Measurements from ENCODE around the gene EEF1AKMT4. TPM values are rescaled to one million over a fixed set of nuclear protein-coding genes. Genes with fewer than 3 reads are reported as not detected.

Gene EEF1AKMT4
- total RNA-seq, 4 donors from 2014 or later = 1.7 to 9.8 (median 5.7) TPM

- no peak overlapping the region for H3K27ac ChIP-seq
- H3K27me3 ChIP-seq = peaks cover 0 to 24% of the 10 kb centered on the region in 2 donors
- H3K9me3 ChIP-seq = no peaks in the 10 kb centered on the region
- DNase-seq = no peak
- no peak overlapping the region for H3K4me3 ChIP-seq
- peaks cover 0 to 22% (median 20%) of the 10 kb centered on the region in 4 donors for H3K4me1 ChIP-seq
- no peak for TF ChIP-seq POLR2A (IDR thresholded peaks at IDR 0.05)
- TF ChIP-seq, protein P1, sequence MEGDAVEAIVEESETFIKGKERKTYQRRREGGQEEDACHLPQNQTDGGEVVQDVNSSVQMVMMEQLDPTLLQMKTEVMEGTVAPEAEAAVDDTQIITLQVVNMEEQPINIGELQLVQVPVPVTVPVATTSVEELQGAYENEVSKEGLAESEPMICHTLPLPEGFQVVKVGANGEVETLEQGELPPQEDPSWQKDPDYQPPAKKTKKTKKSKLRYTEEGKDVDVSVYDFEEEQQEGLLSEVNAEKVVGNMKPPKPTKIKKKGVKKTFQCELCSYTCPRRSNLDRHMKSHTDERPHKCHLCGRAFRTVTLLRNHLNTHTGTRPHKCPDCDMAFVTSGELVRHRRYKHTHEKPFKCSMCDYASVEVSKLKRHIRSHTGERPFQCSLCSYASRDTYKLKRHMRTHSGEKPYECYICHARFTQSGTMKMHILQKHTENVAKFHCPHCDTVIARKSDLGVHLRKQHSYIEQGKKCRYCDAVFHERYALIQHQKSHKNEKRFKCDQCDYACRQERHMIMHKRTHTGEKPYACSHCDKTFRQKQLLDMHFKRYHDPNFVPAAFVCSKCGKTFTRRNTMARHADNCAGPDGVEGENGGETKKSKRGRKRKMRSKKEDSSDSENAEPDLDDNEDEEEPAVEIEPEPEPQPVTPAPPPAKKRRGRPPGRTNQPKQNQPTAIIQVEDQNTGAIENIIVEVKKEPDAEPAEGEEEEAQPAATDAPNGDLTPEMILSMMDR (IDR thresholded peaks at IDR 0.05) = no peak
- H3K36me3 ChIP-seq = no peaks in the 10 kb centered on the region
Observed at GRCh38 chr3:184233127-184233843, 16.2 kb upstream of the EEF1AKMT4 start.

DNA sequence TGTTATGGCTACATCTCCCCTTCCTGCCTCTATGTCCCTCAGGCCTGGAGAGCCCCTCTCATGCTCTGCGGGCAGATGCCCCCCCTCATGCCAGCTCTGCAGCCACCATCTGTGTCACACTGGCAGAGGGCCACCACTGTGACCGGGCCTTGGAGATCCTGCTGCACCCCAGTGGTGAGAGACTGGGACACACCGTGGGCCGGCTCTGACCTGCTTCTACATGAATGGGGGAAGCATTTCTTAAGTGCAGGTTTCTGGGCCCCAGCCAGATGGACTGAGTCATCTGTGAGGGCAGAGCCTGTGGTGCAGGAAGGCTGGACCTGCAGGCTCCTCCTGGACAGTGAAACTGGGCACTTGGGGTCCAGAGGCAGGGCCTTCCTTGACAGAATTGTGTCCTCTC, 15.2 kb upstream of the EEF1AKMT4 start:
- TF ChIP-seq, protein P1 (IDR thresholded peaks at IDR 0.05) = no peak
- TF ChIP-seq POLR2A (IDR thresholded peaks at IDR 0.05) = no peak
- peaks cover 0 to 23% of the 10 kb centered on the region in 2 donors for H3K27me3 ChIP-seq
- no peak for DNase-seq
- H3K36me3 ChIP-seq = no peaks in the 10 kb centered on the region
- H3K4me1 ChIP-seq = peaks cover 0 to 18% (median 15%) of the 10 kb centered on the region in 4 donors
- no peak overlapping the region for H3K4me3 ChIP-seq
- H3K27ac ChIP-seq = no peak overlapping the region
- no peaks in the 10 kb centered on the region for H3K9me3 ChIP-seq

- TF ChIP-seq, protein P1 (IDR thresholded peaks at IDR 0.05) = no peak
- TF ChIP-seq POLR2A (IDR thresholded peaks at IDR 0.05) = no peak
- Histone ChIP-seq H3K9me3 (no peaks in the 10 kb centered on the region), H3K36me3 (no peaks in the 10 kb centered on the region), H3K4me3 (no peak overlapping the region), H3K27ac (no peak overlapping the region), H3K4me1 (peaks cover 0 to 12% (median 12%) of the 10 kb centered on the region in 4 donors), H3K27me3 (peaks cover 0 to 17% of the 10 kb centered on the region in 2 donors)
- DNase-seq = no peak
Observed at GRCh38 chr3:184234671-184235380, 14.6 kb upstream of the EEF1AKMT4 start.

DNA sequence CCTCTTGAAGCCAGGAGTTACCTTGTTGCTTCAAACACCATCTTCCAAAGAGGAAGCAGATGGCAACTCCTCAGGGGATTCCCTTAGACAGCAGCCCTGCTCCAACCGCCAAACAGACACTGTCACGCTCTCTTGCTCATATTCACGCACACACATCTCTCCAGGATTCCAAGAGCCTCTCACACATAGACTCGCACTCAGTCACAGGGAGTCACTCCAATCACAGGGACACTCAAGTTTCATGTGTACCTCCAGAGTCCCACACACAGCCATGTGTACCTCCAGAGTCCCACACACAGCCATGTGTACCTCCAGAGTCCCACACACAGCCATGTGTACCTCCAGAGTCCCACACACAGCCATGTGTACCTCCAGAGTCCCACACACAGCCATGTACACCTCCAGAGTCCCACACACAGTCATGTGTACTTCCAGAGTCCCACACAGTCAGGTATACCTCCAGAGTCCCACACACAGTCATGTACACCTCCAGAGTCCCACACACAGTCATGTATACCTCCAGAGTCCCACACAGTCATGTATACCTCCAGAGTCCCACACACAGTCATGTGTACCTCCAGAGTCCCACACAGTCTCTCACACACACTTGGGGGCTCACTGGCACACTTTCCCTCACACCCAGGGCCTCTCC, 14.0 kb upstream of the EEF1AKMT4 start:
- H3K9me3 ChIP-seq = no peaks in the 10 kb centered on the region
- H3K4me1 ChIP-seq = peaks cover 0 to 6% (median 5%) of the 10 kb centered on the region in 4 donors
- DNase-seq = no peak
- peaks cover 0 to 10% of the 10 kb centered on the region in 2 donors for H3K27me3 ChIP-seq
- no peak overlapping the region for H3K27ac ChIP-seq
- H3K4me3 ChIP-seq = no peak overlapping the region
- H3K36me3 ChIP-seq = no peaks in the 10 kb centered on the region
- TF ChIP-seq, protein P1 (IDR thresholded peaks at IDR 0.05) = no peak
- no peak for TF ChIP-seq POLR2A (IDR thresholded peaks at IDR 0.05)

GRCh38 chr3:184236033-184236410, 13.4 kb upstream of the EEF1AKMT4 start:
- TF ChIP-seq, protein P1 (IDR thresholded peaks at IDR 0.05) = no peak
- no peak for TF ChIP-seq POLR2A (IDR thresholded peaks at IDR 0.05)
- H3K27me3 ChIP-seq = peaks cover 0 to 5% of the 10 kb centered on the region in 2 donors
- H3K36me3 ChIP-seq = no peaks in the 10 kb centered on the region
- no peak for DNase-seq
- H3K9me3 ChIP-seq = no peaks in the 10 kb centered on the region
- peaks cover 0 to 2% (median under 1%) of the 10 kb centered on the region in 4 donors for H3K4me1 ChIP-seq
- no peak overlapping the region for H3K4me3 ChIP-seq
- no peak overlapping the region for H3K27ac ChIP-seq
